Measurements from ENCODE around the gene GINS2.

GINS2 gene

GRCh38 chr16:85656351-85657266 is 32.1 kb downstream of the GINS2 start:
- no peak for TF ChIP-seq CTCF (IDR thresholded peaks at IDR 0.05)
- no peak overlapping the region for H3K27ac ChIP-seq
- no peak overlapping the region for H3K4me3 ChIP-seq
- no peak for DNase-seq (ENCODE audit: low spot score)

GRCh38 chr16:85655216-85656129 is 33.3 kb downstream of the GINS2 start:
- no peak for DNase-seq (ENCODE audit: low spot score)
- TF ChIP-seq CTCF (IDR thresholded peaks at IDR 0.05): no peak
- Histone ChIP-seq H3K4me3 (no peak overlapping the region), H3K27ac (no peak overlapping the region)

GRCh38 chr16:85654251-85655095 is 34.3 kb downstream of the GINS2 start:
- no peak overlapping the region for H3K4me3 ChIP-seq
- TF ChIP-seq CTCF (IDR thresholded peaks at IDR 0.05): no peak
- DNase-seq (ENCODE audit: low spot score): no peak
- no peak overlapping the region for H3K27ac ChIP-seq

GRCh38 chr16:85653290-85653891 is 35.4 kb downstream of the GINS2 start:
- no peak for DNase-seq (ENCODE audit: low spot score)
- no peak overlapping the region for H3K4me3 ChIP-seq
- no peak for TF ChIP-seq CTCF (IDR thresholded peaks at IDR 0.05)
- peak overlapping the region in 1 of 2 donors; percentile 64 for H3K27ac ChIP-seq

GRCh38 chr16:85652431-85653221 is 36.1 kb downstream of the GINS2 start:
- H3K4me3 ChIP-seq: peak overlapping the region; percentile 22
- H3K27ac ChIP-seq: peak overlapping the region in 1 of 2 donors; percentile 67
- no peak for TF ChIP-seq CTCF (IDR thresholded peaks at IDR 0.05)
- no peak for DNase-seq (ENCODE audit: low spot score)
